PFSK-1 (cell line): ENCODE measurements around the gene NFIC.

Experiments
- FOXP2 ChIP-seq: optimal IDR thresholded peaks from 2 replicates; pipeline ENCODE3; 2011; ENCODE audit warnings: borderline replicate concordance, control low read depth, inconsistent platforms; ENCODE audit not compliant: insufficient read depth; ENCODE audit errors: extremely low read length, extremely low read depth
- POLR2AphosphoS5 ChIP-seq: IDR thresholded peaks from 2 replicates; pipeline ENCODE4 v1.6.1; 2012; ENCODE audit warnings: low read depth, mild to moderate bottlenecking, control low read depth, low read length, moderate library complexity
- REST ChIP-seq, 2 experiments: IDR thresholded peaks; 2 replicates each; pipeline versions ENCODE4 v1.6.1 to v1.8.0; 2011 to 2012; ENCODE audit warnings: low read depth in 2 of 2, low read length in 2 of 2, control low read depth in 1 of 2, inconsistent platforms in 1 of 2, mild to moderate bottlenecking in 1 of 2, moderate library complexity in 1 of 2; ENCODE audit not compliant: insufficient read depth in 1 of 2
- SIN3A ChIP-seq: IDR thresholded peaks from 2 replicates; pipeline ENCODE4 v1.6.1; 2012; ENCODE audit warnings: mild to moderate bottlenecking, low read length, moderate library complexity, borderline replicate concordance; ENCODE audit not compliant: insufficient read depth
- TAF1 ChIP-seq: IDR thresholded peaks from 2 replicates; pipeline ENCODE4 v1.6.1; 2012; ENCODE audit warnings: low read length, control low read depth, borderline replicate concordance; ENCODE audit not compliant: insufficient read depth

The NFIC gene

GRCh38 chr19:3433805-3434540 lies 67.6 kb downstream of the NFIC start:
- TF ChIP-seq SIN3A (no peak), POLR2AphosphoS5 (no peak), REST (IDR thresholded peaks at IDR 0.05; ENCODE audit: insufficient read depth in 1 of 2, low read depth in 2 of 2, low read length in 2 of 2) (no peak), TAF1 (no peak), FOXP2 (no peak)

- peak; percentile 84 for TF ChIP-seq POLR2AphosphoS5
- peak in 1 of 2 experiments; percentile 47; a peak in 1 of 4 replicates for TF ChIP-seq REST (IDR thresholded peaks at IDR 0.05; ENCODE audit: insufficient read depth in 1 of 2, low read depth in 2 of 2, low read length in 2 of 2)
- TF ChIP-seq SIN3A = no peak; the same call in 1 of the 2 replicates
- TF ChIP-seq TAF1 = peak; percentile 73; the same call in 1 of the 2 replicates
- TF ChIP-seq FOXP2 = peak; percentile 10
Observed at GRCh38 chr19:3434630-3435553, 68.5 kb downstream of the NFIC start.

DNA sequence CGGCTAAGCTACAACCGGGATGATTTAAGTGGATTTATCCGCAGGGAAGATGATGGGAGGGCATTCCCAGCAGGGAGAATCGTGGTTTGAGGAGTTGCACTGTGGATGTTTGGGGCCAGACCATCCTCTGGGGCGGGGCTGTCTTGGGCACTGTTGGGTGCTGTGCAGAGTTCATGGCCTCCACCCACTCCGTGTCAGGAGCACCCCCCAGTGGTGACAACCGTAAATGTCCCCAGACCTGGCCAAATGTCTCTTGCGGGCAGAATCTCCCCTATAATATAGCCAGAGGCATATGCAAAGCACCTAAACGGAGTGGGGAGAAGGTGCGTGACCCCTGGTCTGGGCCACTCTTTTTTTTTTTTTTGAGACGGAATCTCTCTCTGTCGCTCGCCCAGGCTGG lies 73.7 kb downstream of the NFIC start:
- TF ChIP-seq FOXP2 = no peak
- no peak for TF ChIP-seq SIN3A
- TF ChIP-seq POLR2AphosphoS5 = no peak
- TF ChIP-seq REST (IDR thresholded peaks at IDR 0.05; ENCODE audit: insufficient read depth in 1 of 2, low read depth in 2 of 2, low read length in 2 of 2) = no peak
- TF ChIP-seq TAF1 = no peak

GRCh38 chr19:3441089-3441985 lies 75.0 kb downstream of the NFIC start:
- TF ChIP-seq TAF1 (no peak), REST (IDR thresholded peaks at IDR 0.05; ENCODE audit: insufficient read depth in 1 of 2, low read depth in 2 of 2, low read length in 2 of 2) (no peak), FOXP2 (peak; percentile 24)
